Measurements from ENCODE around the gene LRRC31.

Gene LRRC31

DNA sequence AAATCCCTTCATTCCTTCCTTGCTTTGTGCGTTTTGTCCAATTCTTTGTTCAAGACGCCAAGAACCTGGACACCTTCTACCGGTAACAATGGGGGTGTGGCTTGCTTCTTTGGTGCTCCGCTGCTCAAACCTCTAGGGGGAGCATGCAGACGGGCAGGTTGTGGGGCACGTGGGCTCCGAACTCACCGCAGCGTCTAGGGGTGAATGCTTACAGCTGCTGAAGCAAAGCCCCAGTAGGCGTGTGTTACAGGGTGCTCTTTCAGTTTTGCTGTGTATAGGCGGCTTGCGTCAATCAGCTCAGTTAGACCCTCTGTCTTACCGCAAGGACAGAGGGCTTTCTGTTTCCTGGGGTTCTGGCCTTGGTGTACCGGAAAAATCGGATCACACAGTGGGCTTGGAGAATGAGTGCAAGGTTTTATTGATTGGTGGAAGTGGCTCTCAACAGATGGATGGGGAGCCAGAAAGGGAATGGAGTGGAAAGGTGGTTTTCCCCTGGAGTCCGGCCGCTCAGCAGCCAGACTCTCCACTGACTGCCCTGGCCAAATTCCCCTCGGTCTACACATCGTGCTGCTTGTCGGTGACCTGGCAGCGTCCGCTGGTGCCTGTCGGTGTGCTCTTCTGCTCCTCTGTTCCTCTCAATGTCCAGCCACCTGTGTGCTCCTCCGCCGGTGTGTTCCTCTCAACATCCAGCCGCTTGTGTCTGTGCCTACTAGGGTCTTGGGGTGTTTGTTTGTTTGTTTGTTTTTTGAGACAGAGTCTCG lies 55.8 kb downstream of the LRRC31 start:
- Mint-ChIP-seq H3K27me3 (ENCODE audit: low read depth) (peaks cover 26% of the 10 kb centered on the region), H3K4me3 (peak overlapping the region; percentile 85), H3K27ac (peak overlapping the region; percentile 82), H3K4me1 (ENCODE audit: low read depth) (peaks cover 27% of the 10 kb centered on the region), H3K36me3 (ENCODE audit: low read depth) (peaks cover 10% of the 10 kb centered on the region), H3K9me3 (peaks cover 28% of the 10 kb centered on the region)
- peak; percentile 79 for DNase-seq (ENCODE audit: low spot score)

DNA sequence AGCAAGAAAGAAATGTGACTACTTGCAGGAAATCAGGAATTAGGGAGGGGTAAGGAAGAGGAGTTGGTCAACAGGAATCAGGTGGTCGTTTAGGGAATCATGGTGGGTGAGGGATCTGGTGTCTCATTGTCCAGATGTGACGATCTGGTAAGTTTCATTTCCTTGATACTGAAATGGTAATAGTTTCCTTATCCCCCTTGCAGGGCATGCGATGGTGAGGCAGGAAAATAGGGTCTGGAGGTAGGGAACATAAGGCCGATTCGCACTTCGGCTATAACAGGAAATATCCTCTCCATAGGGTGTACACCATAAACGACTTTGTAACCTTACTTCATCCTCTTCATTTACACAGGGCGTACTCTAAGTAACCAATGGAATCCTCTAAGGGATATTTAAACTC lies 56.5 kb downstream of the LRRC31 start:
- H3K27ac Mint-ChIP-seq = peak overlapping the region; percentile 82
- peaks cover 25% of the 10 kb centered on the region for H3K27me3 Mint-ChIP-seq (ENCODE audit: low read depth)
- H3K4me3 Mint-ChIP-seq = peak overlapping the region; percentile 85
- peaks cover 28% of the 10 kb centered on the region for H3K9me3 Mint-ChIP-seq
- peaks cover 32% of the 10 kb centered on the region for H3K4me1 Mint-ChIP-seq (ENCODE audit: low read depth)
- peaks cover 11% of the 10 kb centered on the region for H3K36me3 Mint-ChIP-seq (ENCODE audit: low read depth)
- no peak for DNase-seq (ENCODE audit: low spot score)

DNA sequence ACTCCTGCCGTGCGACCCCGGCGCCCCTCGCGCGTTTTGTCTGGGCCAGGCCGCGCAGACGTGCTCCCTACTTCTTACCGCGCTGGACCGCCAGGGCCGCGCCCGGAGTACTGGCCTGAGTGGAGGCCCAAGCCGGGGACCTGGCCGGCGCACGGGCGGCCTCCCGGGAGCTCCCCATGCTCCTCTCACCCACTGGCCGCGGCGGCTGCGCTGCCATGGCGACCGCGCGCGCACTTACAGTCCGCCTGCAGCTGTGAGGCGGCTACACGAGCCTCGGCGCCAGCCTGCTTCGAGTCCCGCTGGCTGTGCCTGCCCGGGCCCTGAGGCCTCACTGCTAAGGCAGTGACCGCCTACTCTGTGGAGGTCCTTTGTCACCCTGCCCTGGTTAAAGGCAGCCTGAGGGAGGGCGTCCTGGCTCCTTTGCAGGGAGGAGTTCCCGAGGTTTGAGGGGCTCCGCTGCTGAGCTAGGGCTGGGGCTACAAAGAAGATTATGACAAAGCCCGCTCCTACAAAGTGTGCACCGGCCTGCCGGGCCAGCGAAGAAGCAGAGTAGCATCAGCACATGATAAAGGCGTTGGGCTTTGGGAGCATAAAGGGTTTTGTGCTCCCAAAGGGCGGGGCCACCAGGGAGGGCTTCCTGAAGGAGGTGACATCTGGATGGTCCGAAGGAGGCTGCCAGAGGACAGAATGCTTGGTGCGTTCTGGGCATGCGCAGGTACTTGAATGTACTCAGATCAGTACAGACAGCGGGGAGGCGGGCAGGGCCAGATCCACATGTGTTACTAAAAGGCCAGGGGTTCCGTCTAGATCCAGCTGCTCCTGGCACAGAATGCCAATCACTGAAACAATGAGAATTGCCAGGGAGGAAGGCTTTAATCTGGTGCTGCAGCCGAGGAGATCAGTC lies 57.2 kb downstream of the LRRC31 start, which contains the start of the genes LRRC34 and LRRIQ4:
Gene LRRC34, minus strand, starts transcription at position 573 of the 904 bp plus-strand sequence. Its CDS starts 356 bp downstream, at position 217.
Gene LRRIQ4, plus strand, starts transcription at position 539 of the 904 bp plus-strand sequence. CDS start 9,052 bp downstream, outside the sequence.
- Mint-ChIP-seq H3K4me1 (ENCODE audit: low read depth) (peaks cover 33% of the 10 kb centered on the region), H3K36me3 (ENCODE audit: low read depth) (peaks cover 12% of the 10 kb centered on the region), H3K27me3 (ENCODE audit: low read depth) (peaks cover 18% of the 10 kb centered on the region), H3K27ac (peak within 1 kb of the TSS; percentile 82), H3K4me3 (peak within 1 kb of the TSS; percentile 85), H3K9me3 (peaks cover 28% of the 10 kb centered on the region)
- DNase-seq (ENCODE audit: low spot score) = peak; percentile 79

DNA sequence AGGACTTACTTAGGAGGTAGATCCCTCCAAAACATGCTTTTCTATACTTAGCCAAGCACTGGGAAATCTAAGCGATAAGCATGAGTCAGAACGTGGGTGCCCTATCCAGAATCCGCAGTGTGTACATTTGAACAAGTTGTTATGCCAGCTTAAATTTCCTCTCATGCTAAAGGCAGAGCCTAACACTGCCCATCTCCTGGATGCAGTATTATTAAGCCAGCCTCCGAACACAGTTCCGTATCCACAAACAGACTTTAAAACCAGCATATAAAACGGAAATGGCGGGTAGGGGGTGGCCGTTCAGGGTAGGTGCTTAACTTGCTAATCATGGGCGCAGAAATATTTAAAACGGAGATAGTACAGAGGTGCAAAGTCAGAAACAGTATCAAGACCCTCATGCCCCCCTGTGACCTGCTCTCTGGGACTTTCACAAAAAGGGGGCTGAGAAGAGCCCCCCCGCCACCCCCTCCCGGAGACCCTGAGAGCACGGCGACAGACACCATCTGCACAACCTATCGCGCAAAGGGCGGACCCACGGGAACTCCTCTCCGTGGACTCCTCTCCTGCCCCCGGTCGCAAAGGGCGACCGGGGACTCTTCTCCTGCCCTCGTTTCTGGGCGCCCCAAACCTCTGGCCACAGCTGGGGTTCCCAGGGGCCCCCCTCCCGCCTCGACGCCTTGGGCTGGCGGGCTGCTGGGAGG lies 58.0 kb downstream of the LRRC31 start:
- H3K36me3 Mint-ChIP-seq (ENCODE audit: low read depth) = peaks cover 12% of the 10 kb centered on the region
- peaks cover 33% of the 10 kb centered on the region for H3K4me1 Mint-ChIP-seq (ENCODE audit: low read depth)
- H3K27ac Mint-ChIP-seq = peak overlapping the region; percentile 82
- H3K9me3 Mint-ChIP-seq = peaks cover 20% of the 10 kb centered on the region
- H3K4me3 Mint-ChIP-seq = peak overlapping the region; percentile 85
- peaks cover 11% of the 10 kb centered on the region for H3K27me3 Mint-ChIP-seq (ENCODE audit: low read depth)
- DNase-seq (ENCODE audit: low spot score) = no peak

DNA sequence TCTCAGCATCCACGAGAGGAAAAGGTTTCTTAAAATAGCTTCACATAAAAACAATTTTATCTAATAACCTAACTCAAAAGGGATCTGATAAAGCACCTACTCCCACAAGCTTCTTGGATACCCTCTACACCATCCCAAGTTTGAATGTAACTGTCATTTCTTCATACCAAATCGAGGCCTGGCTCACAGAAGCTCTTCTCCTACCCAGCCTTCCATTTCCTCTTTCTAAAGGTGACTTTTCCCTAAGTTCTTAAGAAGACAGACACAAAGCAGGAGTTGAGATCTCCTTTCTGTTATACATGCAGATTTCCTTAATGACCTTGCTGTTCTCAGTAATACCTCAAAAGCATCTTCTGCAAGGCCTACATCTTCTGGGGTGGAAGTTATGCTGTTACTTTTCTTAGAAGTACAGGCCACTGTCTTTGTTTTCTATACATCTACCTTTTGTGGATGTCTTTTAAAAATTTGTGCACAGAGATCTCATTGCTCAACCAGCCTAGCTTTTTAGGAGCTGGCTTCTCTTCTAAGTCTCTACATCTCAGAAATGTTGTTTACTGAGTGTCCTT lies 60.4 kb downstream of the LRRC31 start:
- Mint-ChIP-seq H3K27ac (peak overlapping the region; percentile 46), H3K4me3 (peak overlapping the region; percentile 41), H3K36me3 (ENCODE audit: low read depth) (peaks cover 7% of the 10 kb centered on the region), H3K27me3 (ENCODE audit: low read depth) (no peaks in the 10 kb centered on the region), H3K9me3 (no peaks in the 10 kb centered on the region), H3K4me1 (ENCODE audit: low read depth) (peaks cover 33% of the 10 kb centered on the region)
- DNase-seq (ENCODE audit: low spot score) = no peak

DNA sequence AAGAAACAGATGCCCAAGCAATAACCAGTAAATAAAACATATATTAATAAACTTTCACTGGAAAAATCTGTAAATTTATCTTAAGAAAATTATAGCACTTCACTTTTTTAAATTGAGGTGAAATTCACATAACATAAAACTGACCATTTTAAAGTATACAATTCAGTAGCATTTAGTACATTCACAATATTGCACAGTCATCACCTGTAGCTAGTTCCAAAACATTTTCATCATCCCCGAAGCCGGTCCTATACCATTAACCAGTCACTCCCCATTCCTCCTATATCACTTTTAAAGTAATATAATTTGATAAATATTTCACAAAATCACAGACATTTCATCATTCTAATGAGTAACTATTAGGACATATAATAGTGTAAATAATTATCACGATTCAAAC lies 65.1 kb downstream of the LRRC31 start:
- Mint-ChIP-seq H3K9me3 (no peaks in the 10 kb centered on the region), H3K4me3 (no peak overlapping the region), H3K4me1 (ENCODE audit: low read depth) (peaks cover 15% of the 10 kb centered on the region), H3K36me3 (ENCODE audit: low read depth) (peaks cover 17% of the 10 kb centered on the region), H3K27ac (no peak overlapping the region), H3K27me3 (ENCODE audit: low read depth) (no peaks in the 10 kb centered on the region)
- DNase-seq (ENCODE audit: low spot score) = no peak

DNA sequence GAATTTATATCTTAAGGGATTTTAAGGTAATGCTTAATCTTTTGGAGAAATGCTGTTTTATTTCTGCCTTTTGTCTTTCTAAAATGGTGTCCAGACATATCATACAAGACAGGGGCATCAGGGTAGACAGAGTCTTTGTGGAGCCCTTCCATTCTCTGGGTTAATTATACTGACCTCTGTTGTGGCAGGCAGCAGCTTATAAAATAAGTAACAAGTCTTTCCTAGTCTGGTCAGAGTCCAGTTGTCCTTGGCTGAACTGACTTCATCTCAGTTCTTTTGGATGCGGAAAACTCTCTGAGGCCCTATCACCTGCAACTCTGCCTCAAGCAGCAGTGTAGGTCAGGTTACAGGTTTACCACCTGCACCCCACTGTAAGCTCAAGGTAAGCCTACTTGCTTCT lies 77.4 kb downstream of the LRRC31 start:
- Mint-ChIP-seq H3K36me3 (ENCODE audit: low read depth) (peaks cover 31% of the 10 kb centered on the region), H3K4me1 (ENCODE audit: low read depth) (peaks cover 15% of the 10 kb centered on the region)

DNA sequence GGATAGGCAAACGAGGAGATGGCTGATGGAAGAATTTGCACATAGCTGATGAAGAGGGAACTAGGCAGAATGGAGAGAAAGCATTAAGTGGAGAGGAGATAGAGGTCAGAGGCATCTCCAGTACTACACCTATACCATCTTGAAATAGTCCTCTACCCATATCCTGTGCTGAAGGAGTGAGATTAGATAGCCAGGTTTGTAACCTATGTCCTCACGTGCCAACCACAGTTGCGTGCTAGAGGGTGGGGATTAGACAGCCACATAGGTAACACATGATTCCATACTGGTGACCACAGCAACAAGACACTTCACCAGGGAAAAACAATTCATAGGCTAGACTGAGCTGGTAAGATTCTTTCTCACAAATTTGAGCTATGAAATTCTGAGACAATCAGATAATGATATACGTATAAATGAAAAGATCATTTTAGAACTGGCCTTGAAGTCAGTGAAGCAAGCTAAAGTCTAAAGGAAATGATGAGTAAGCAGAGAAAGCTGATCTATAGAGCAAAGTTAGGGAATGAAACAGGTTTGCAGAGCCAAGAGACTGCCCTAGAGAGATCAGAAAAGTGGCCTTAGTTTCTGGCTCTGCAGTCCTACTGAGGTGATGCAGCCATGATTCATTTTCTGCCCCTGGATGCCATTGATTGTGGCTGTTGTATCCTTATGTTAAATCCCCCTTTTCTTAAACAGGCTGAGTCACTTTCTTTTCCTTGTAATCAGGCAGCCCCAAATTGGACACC lies 78.9 kb downstream of the LRRC31 start:
- no peak for DNase-seq (ENCODE audit: low spot score)
- H3K4me3 Mint-ChIP-seq = no peak overlapping the region
- H3K27me3 Mint-ChIP-seq (ENCODE audit: low read depth) = no peaks in the 10 kb centered on the region
- peaks cover 42% of the 10 kb centered on the region for H3K36me3 Mint-ChIP-seq (ENCODE audit: low read depth)
- no peak overlapping the region for H3K27ac Mint-ChIP-seq
- H3K9me3 Mint-ChIP-seq = no peaks in the 10 kb centered on the region
- H3K4me1 Mint-ChIP-seq (ENCODE audit: low read depth) = peaks cover 14% of the 10 kb centered on the region

More for the DNA sequence above, 77.4 kb downstream of the LRRC31 start:
- Mint-ChIP-seq H3K27ac (no peak overlapping the region), H3K4me3 (no peak overlapping the region), H3K9me3 (no peaks in the 10 kb centered on the region), H3K27me3 (ENCODE audit: low read depth) (no peaks in the 10 kb centered on the region)
- no peak for DNase-seq (ENCODE audit: low spot score)

DNA sequence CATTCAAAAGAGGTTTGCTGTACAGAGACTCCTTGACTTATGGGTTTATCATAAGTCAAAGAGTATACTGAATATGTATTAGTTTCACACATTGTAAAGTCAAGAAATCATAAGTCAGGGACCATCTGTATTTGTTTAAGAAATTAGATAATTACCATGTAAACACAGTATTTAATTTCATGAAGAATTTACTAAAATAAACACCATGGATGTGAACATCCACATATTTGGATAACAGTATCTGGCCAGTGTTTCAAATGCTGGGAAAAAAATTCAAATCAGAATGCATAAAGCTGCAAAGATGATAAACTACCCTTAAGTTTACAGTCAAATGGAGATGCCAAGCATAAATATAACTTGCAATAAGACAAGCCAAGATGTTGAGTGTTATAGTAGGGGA lies 79.5 kb downstream of the LRRC31 start:
- no peaks in the 10 kb centered on the region for H3K27me3 Mint-ChIP-seq (ENCODE audit: low read depth)
- DNase-seq (ENCODE audit: low spot score) = no peak
- H3K4me1 Mint-ChIP-seq (ENCODE audit: low read depth) = peaks cover 13% of the 10 kb centered on the region
- peaks cover 45% of the 10 kb centered on the region for H3K36me3 Mint-ChIP-seq (ENCODE audit: low read depth)
- no peak overlapping the region for H3K4me3 Mint-ChIP-seq
- no peak overlapping the region for H3K27ac Mint-ChIP-seq
- no peaks in the 10 kb centered on the region for H3K9me3 Mint-ChIP-seq

Measured in T-helper 2 cell treated with Interferon-gamma antibody and Interleukin-4, amounts not matched to agents 5 μg/mL and 100 μg/mL, for 36 hours (primary cell).